HepG2 (cell line): ENCODE measurements around the gene RTL5. TPM values are rescaled to one million over a fixed set of nuclear protein-coding genes. Genes with fewer than 3 reads are reported as not detected.

Experiments
- ATAC-seq: fragments of 200-7000 bp; cut with Tn5 transposase; 3 replicates; pipeline ENCODE4 v1.9.1; 2020; ENCODE audit warnings: mild to moderate bottlenecking, moderate library complexity
- Bru-seq: library from RNA; stranded (reverse); fragments of 400-500 nt; gene quantifications from one replicate; lab custom pipeline; 2021; lab: Mats Ljungman, UMichigan
- BruChase-seq, 2 experiments: library from RNA; stranded (reverse); fragments of 400-500 nt; gene quantifications; one replicate each; lab custom pipeline; 2021; lab: Mats Ljungman, UMichigan
- BruUV-seq: library from RNA; stranded (reverse); fragments of 400-500 nt; replicated peaks from 2 replicates; lab custom pipeline; 2021; lab: Mats Ljungman, UMichigan
- CTCF ChIA-PET: fragments of 300-600 bp; formaldehyde crosslinking; extraction: SDS; loops from one replicate; lab custom pipeline; 2021; ENCODE audit warnings: low total read pairs, inconsistent platforms, low intra/inter-chr PET ratio; lab: Yijun Ruan, JAX
- POLR2A ChIA-PET: fragments of 350-600 bp; sonication (Branson Sonifier 250); formaldehyde crosslinking; loops from one replicate; lab custom pipeline; 2020; ENCODE audit warnings: antibody characterized with exemption, inconsistent platforms; lab: Yijun Ruan, JAX
- DNase-seq: peaks from one replicate; pipeline ENCODE4 v3.0.0-alpha.2; 2015; ENCODE audit warnings: low spot score
- FAIRE-seq: peaks from 3 replicates; lab custom pipeline; 2011; peaks lifted over from hg19 to GRCh38; lab: Jason Lieb, UNC
- H2AFZ ChIP-seq: one replicate; pipeline ENCODE4 v1.6.1; 2011; ENCODE audit warnings: low read length, inconsistent platforms
- H3K27ac ChIP-seq: fragments of 300-600 bp; 3 replicates; pipeline ENCODE4 v1.8.0; 2011; ENCODE audit warnings: mixed run types, mild to moderate bottlenecking, mixed read lengths, low read length, inconsistent platforms; ENCODE audit not compliant: insufficient read depth; ENCODE audit errors: extremely low read length
- H3K27me3 ChIP-seq, 2 experiments: fragments of 200-600 bp in 1 of 2; 2 replicates in 1 of 2; 3 replicates in 1 of 2; pipeline versions ENCODE4 v1.6.0 to v1.8.0; 2011; ENCODE audit warnings: low read length in 2 of 2, mild to moderate bottlenecking in 2 of 2, moderate library complexity in 2 of 2, inconsistent platforms in 1 of 2; ENCODE audit not compliant: insufficient read depth in 2 of 2, control insufficient read depth in 1 of 2
- H3K36me3 ChIP-seq, 2 experiments: fragments of 200-600 bp in 1 of 2; replicated peaks in 1 of 2; 2 replicates in 1 of 2; 3 replicates in 1 of 2; pipeline versions ENCODE4 v1.5.1 to v1.8.0; 2011; ENCODE audit warnings: low read length in 2 of 2, inconsistent platforms in 1 of 2; ENCODE audit not compliant: insufficient read depth in 2 of 2, control insufficient read depth in 1 of 2
- H3K4me1 ChIP-seq: 2 replicates; pipeline ENCODE4 v1.5.1; 2012; ENCODE audit warnings: low read length, inconsistent platforms; ENCODE audit not compliant: insufficient read depth
- H3K4me2 ChIP-seq: 2 replicates; pipeline ENCODE4 v1.6.0; 2011; ENCODE audit warnings: low read depth, low read length, inconsistent platforms
- H3K4me3 ChIP-seq, 3 experiments: fragments of 200-600 bp in 1 of 3; sonication (generic), shearing (Covaris generic) in 1 of 3; replicated peaks in 1 of 3; 2 replicates each; pipeline ENCODE4 v1.5.1; 2011 to 2016; ENCODE audit warnings: low read length in 3 of 3, inconsistent platforms in 2 of 3, low read depth in 2 of 3, mild to moderate bottlenecking in 2 of 3, control low read depth in 1 of 3, mixed read lengths in 1 of 3; ENCODE audit not compliant: insufficient read depth in 1 of 3
- H3K79me2 ChIP-seq: one replicate; pipeline ENCODE4 v1.6.1; 2011; ENCODE audit warnings: low read length, inconsistent platforms; ENCODE audit not compliant: insufficient read depth
- H3K9ac ChIP-seq: 2 replicates; pipeline ENCODE4 v1.6.0; 2011; ENCODE audit warnings: mild to moderate bottlenecking, low read depth, low read length, inconsistent platforms; ENCODE audit not compliant: insufficient read depth
- H3K9me3 ChIP-seq: 2 replicates; pipeline ENCODE4 v1.5.1; 2012; ENCODE audit warnings: mild to moderate bottlenecking, low read length
- H4K20me1 ChIP-seq: 2 replicates; pipeline ENCODE4 v1.6.0; 2011; ENCODE audit warnings: inconsistent platforms, mild to moderate bottlenecking, low read length, moderate library complexity; ENCODE audit not compliant: insufficient read depth
- EZH2 ChIP-seq: conservative IDR thresholded peaks from 2 replicates; pipeline ENCODE4 v1.6.1; 2012; ENCODE audit warnings: mild to moderate bottlenecking, low read depth, low read length, moderate library complexity
- IKZF5 ChIP-seq: IDR thresholded peaks from 2 replicates; pipeline ENCODE4 v1.6.1; 2018; ENCODE audit warnings: missing genetic modification reagents, mild to moderate bottlenecking, missing compliant biosample characterization
- MAFG ChIP-seq: sonication (generic); formaldehyde crosslinking; IDR thresholded peaks from 2 replicates; pipeline ENCODE4 v1.5.1; 2020; ENCODE audit warnings: mild to moderate bottlenecking, missing genetic modification reagents
- PAX8 ChIP-seq: sonication (generic); formaldehyde crosslinking; IDR thresholded peaks from 2 replicates; pipeline ENCODE4 v1.8.0; 2022; ENCODE audit warnings: mild to moderate bottlenecking, missing genetic modification reagents, borderline replicate concordance
- RFX3 ChIP-seq: IDR thresholded peaks from 2 replicates; pipeline ENCODE4 v1.6.1; 2016; ENCODE audit warnings: missing biosample characterization, missing genetic modification reagents
- ZNF772 ChIP-seq: sonication (generic); formaldehyde crosslinking; IDR thresholded peaks from 2 replicates; pipeline ENCODE4 v1.5.0; 2020; ENCODE audit warnings: mild to moderate bottlenecking, missing genetic modification reagents
- ZNF878 ChIP-seq: sonication (generic); formaldehyde crosslinking; IDR thresholded peaks from 2 replicates; pipeline ENCODE4 v1.8.1; 2023; ENCODE audit warnings: mild to moderate bottlenecking, missing genetic modification reagents, moderate library complexity
- WGBS: methylation state at CpG from one replicate; pipeline ENCODE4 v1.1.6; 2017; ENCODE audit warnings: low lambda C conversion rate; 5-methylcytosine and 5-hydroxymethylcytosine counted together
- in situ Hi-C: cut with HindIII; loops from 2 replicates; pipeline ENCODE4 v1.10.0; 2017; ENCODE audit warnings: low pct_unique_long_range_greater_than_20kb; ENCODE audit not compliant: extremely low pct_ligation_motif_present
- intact Hi-C: fragments of 100-400 bp; cut with micrococcal nuclease; formaldehyde crosslinking; loops from one replicate; pipeline ENCODE4 v1.10.0; 2022; ENCODE audit not compliant: unreplicated experiment
- long read RNA-seq, 2 experiments: library from RNA in 1 of 2; library from polyadenylated mRNA in 1 of 2; stranded (forward) in 1 of 2; unstranded in 1 of 2; transcript quantifications; one replicate each; pipeline ENCODE4 v2.0.0, GENCODE V29; 2019 to 2022
- polyA minus RNA-seq, 3 experiments: library from RNA; depleted of rRNA, polyadenylated mRNA; stranded (reverse); fragments of >200 nt; gene quantifications; 2 replicates each; pipeline ENCODE4 v1.2.3, GENCODE V29; 2011; ENCODE audit warnings: low replicate concordance in 1 of 3
- polyA plus RNA-seq, 8 experiments: library from polyadenylated mRNA; depleted of rRNA in 3 of 8; stranded (reverse) in 7 of 8; unstranded in 1 of 8; fragments of >200 nt; fragmentation: Illumina TruSeq in 4 of 8; extraction: Trizol in 4 of 8; gene quantifications; 2 replicates each; pipeline versions ENCODE4 v1.2.1 to v1.2.3, GENCODE V29; 2011 to 2016; ENCODE audit warnings: low read depth in 4 of 8, missing spikeins in 1 of 8, mixed read lengths in 1 of 8; ENCODE audit not compliant: insufficient read depth in 1 of 8
- total RNA-seq, 5 experiments: library from RNA; depleted of rRNA; stranded (reverse); fragments of >200 nt; fragmentation: Illumina TruSeq; extraction: Trizol; gene quantifications; 2 replicates each; pipeline ENCODE4 v1.2.3, GENCODE V29; 2016; ENCODE audit warnings: low read depth in 1 of 5
- TF ChIP-seq, protein P1 (sequence below): sonication (generic); formaldehyde crosslinking; IDR thresholded peaks from 2 replicates; pipeline ENCODE4 v1.5.0; 2020; ENCODE audit warnings: mild to moderate bottlenecking, missing genetic modification reagents, borderline replicate concordance

The RTL5 gene
- total RNA-seq (2016; rRNA removed; fragmentation: Illumina TruSeq; extraction: Trizol) = not detected in 2 replicates
- not detected in 2 replicates for total RNA-seq (2016; cell fraction: cytosol; rRNA removed; fragmentation: Illumina TruSeq; extraction: Trizol; ENCODE audit: low read depth)
- total RNA-seq (2016; cell fraction: insoluble cytoplasmic fraction; rRNA removed; fragmentation: Illumina TruSeq; extraction: Trizol) = 0.04 TPM in 1 of 2 replicates, not detected in the other
- not detected in 2 replicates for total RNA-seq (2016; cell fraction: membrane; rRNA removed; fragmentation: Illumina TruSeq; extraction: Trizol)
- total RNA-seq (2016; cell fraction: nucleus; rRNA removed; fragmentation: Illumina TruSeq; extraction: Trizol) = not detected in 2 replicates
- polyA plus RNA-seq (2011; rRNA removed) = 0.01 TPM in 1 of 2 replicates, not detected in the other
- polyA plus RNA-seq (2011; cell fraction: cytosol; rRNA removed) = not detected in 2 replicates
- not detected in 2 replicates for polyA plus RNA-seq (2011; cell fraction: nucleus; rRNA removed)
- polyA plus RNA-seq (2012) = not detected in 2 replicates
- polyA plus RNA-seq (2016; cell fraction: cytosol; fragmentation: Illumina TruSeq; extraction: Trizol; ENCODE audit: low read depth) = not detected in 2 replicates
- not detected in 2 replicates for polyA plus RNA-seq (2016; cell fraction: insoluble cytoplasmic fraction; fragmentation: Illumina TruSeq; extraction: Trizol; ENCODE audit: low read depth)
- not detected in 2 replicates for polyA plus RNA-seq (2016; cell fraction: membrane; fragmentation: Illumina TruSeq; extraction: Trizol; ENCODE audit: low read depth)
- 0.11 TPM in 1 of 2 replicates, not detected in the other for polyA plus RNA-seq (2016; cell fraction: nucleus; fragmentation: Illumina TruSeq; extraction: Trizol; ENCODE audit: insufficient read depth, low read depth)
- polyA minus RNA-seq (2011; rRNA and poly(A)+ RNA removed; ENCODE audit: low replicate concordance) = not detected in 2 replicates
- polyA minus RNA-seq (2011; cell fraction: cytosol; rRNA and poly(A)+ RNA removed) = not detected in 2 replicates
- polyA minus RNA-seq (2011; cell fraction: nucleus; rRNA and poly(A)+ RNA removed) = not detected in 2 replicates
- Bru-seq, nascent RNA = not detected
- BruChase-seq, experiment 1, labeled RNA remaining after a 6-hour chase = percentile 19 among the genes with signal in this experiment
- not detected for BruChase-seq, experiment 2, labeled RNA remaining after a 2-hour chase
- long read RNA-seq, experiment 1 = 0 reads
- long read RNA-seq, experiment 2 = 0 reads

DNA sequence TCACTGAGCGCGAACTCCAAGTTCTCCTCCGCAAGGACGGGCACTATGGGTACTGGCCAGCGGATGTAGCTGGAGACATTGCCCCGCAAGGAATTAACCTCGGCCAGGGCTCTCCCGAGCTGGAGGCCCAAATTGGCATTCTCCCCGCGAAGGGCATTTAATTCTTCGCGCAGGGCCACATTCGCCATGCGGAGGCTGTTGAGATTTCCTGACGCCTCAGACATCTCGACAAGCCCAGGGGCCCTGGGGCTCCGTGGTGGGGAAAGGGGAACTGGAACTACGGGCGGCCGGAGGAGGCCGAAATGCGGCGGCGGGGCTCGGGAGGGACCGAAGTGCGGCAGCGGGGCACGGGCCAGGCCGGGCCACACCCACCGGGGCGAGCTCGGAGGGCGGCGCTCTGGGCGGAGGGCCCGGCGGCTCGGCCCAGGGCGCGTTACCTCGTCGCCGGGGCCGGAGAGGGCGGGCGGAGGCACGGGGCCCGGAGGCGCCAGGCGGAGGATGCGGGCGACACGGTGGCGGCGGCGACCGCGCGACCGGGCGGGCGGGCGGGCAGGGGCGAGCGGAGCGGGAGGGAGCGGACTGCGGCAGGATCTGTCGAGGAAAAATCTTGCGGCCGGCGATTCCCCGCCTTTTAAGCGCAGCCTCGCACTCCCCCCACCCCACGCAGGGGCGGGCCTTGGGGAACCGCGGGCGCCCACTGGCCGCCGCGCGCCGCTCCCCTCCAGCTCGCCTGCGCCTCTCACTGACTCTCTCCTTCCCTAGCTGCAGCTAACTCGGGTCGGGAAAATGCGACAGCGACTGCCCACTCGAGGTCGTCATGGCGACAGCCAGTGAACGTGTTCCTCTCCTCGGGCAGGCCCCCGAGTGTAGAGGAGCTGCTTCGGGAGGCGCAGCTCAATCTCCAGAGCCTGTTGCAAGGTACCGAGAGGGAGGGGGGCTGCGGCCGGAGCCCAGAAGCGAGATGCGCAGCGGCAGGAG lies at the start of gene RTL5:
RTL5 (minus strand) TSS at position 599 of the 978 bp plus-strand sequence.
- peak; percentile 76 for ATAC-seq
- BruUV-seq = no TSS peak
- in situ Hi-C loops = no loop called here
- no peaks in the 10 kb centered on the region for H4K20me1 ChIP-seq
- no peaks in the 10 kb centered on the region for H3K79me2 ChIP-seq
- FAIRE-seq = no peak
- WGBS = 14% methylated on average over 7 of the region's 106 CpGs
- ChIA-PET POLR2A (no interaction called here), CTCF (no interaction called here)
- H3K9ac ChIP-seq = no peak within 1 kb of the TSS
- no peaks in the 10 kb centered on the region for H3K9me3 ChIP-seq
- H3K4me1 ChIP-seq = no peaks in the 10 kb centered on the region
- peak; percentile 1 for DNase-seq
- no peak within 1 kb of the TSS; a peak in 2 of 6 replicates for H3K4me3 ChIP-seq
- peaks cover 0 to 12% of the 10 kb centered on the region in 2 experiments; a peak in 4 of 5 replicates for H3K27me3 ChIP-seq
- intact Hi-C loops = no loop called here
- H2AFZ ChIP-seq = no peak within 1 kb of the TSS
- no peaks in the 10 kb centered on the region for H3K36me3 ChIP-seq
- peak within 1 kb of the TSS; percentile 36 for H3K4me2 ChIP-seq
- H3K27ac ChIP-seq = no peak within 1 kb of the TSS
- TF ChIP-seq, protein P1, sequence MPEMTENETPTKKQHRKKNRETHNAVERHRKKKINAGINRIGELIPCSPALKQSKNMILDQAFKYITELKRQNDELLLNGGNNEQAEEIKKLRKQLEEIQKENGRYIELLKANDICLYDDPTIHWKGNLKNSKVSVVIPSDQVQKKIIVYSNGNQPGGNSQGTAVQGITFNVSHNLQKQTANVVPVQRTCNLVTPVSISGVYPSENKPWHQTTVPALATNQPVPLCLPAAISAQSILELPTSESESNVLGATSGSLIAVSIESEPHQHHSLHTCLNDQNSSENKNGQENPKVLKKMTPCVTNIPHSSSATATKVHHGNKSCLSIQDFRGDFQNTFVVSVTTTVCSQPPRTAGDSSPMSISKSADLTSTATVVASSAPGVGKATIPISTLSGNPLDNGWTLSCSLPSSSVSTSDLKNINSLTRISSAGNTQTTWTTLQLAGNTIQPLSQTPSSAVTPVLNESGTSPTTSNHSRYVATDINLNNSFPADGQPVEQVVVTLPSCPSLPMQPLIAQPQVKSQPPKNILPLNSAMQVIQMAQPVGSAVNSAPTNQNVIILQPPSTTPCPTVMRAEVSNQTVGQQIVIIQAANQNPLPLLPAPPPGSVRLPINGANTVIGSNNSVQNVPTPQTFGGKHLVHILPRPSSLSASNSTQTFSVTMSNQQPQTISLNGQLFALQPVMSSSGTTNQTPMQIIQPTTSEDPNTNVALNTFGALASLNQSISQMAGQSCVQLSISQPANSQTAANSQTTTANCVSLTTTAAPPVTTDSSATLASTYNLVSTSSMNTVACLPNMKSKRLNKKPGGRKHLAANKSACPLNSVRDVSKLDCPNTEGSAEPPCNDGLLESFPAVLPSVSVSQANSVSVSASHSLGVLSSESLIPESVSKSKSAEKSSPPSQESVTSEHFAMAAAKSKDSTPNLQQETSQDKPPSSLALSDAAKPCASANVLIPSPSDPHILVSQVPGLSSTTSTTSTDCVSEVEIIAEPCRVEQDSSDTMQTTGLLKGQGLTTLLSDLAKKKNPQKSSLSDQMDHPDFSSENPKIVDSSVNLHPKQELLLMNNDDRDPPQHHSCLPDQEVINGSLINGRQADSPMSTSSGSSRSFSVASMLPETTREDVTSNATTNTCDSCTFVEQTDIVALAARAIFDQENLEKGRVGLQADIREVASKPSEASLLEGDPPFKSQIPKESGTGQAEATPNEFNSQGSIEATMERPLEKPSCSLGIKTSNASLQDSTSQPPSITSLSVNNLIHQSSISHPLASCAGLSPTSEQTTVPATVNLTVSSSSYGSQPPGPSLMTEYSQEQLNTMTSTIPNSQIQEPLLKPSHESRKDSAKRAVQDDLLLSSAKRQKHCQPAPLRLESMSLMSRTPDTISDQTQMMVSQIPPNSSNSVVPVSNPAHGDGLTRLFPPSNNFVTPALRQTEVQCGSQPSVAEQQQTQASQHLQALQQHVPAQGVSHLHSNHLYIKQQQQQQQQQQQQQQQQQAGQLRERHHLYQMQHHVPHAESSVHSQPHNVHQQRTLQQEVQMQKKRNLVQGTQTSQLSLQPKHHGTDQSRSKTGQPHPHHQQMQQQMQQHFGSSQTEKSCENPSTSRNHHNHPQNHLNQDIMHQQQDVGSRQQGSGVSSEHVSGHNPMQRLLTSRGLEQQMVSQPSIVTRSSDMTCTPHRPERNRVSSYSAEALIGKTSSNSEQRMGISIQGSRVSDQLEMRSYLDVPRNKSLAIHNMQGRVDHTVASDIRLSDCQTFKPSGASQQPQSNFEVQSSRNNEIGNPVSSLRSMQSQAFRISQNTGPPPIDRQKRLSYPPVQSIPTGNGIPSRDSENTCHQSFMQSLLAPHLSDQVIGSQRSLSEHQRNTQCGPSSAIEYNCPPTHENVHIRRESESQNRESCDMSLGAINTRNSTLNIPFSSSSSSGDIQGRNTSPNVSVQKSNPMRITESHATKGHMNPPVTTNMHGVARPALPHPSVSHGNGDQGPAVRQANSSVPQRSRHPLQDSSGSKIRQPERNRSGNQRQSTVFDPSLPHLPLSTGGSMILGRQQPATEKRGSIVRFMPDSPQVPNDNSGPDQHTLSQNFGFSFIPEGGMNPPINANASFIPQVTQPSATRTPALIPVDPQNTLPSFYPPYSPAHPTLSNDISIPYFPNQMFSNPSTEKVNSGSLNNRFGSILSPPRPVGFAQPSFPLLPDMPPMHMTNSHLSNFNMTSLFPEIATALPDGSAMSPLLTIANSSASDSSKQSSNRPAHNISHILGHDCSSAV (CRISPR knock-in tag) = no peak
- no peak for TF ChIP-seq ZNF772 (CRISPR knock-in tag)
- 0 out of 2 replicates have a peak, but pooled peaks have one; percentile 42 for TF ChIP-seq EZH2
- no peak for TF ChIP-seq MAFG (CRISPR knock-in tag)
- no peak for TF ChIP-seq ZNF878
- TF ChIP-seq PAX8 (CRISPR knock-in tag) = no peak
- TF ChIP-seq RFX3 (CRISPR knock-in tag) = peak; percentile 60; the same call in 1 of the 2 replicates
- no peak for TF ChIP-seq IKZF5 (CRISPR knock-in tag)
